Measurements from ENCODE around the gene NANOS3.
"Not testable (repeated sequence)": the region's sequence is repeated elsewhere in the genome, so short reads cannot be mapped to it uniquely, and the experiment has no call there.

The NANOS3 gene

GRCh38 chr19:13887018-13887436 lies 10.1 kb downstream of the NANOS3 start:
- no peak for DNase-seq

DNA sequence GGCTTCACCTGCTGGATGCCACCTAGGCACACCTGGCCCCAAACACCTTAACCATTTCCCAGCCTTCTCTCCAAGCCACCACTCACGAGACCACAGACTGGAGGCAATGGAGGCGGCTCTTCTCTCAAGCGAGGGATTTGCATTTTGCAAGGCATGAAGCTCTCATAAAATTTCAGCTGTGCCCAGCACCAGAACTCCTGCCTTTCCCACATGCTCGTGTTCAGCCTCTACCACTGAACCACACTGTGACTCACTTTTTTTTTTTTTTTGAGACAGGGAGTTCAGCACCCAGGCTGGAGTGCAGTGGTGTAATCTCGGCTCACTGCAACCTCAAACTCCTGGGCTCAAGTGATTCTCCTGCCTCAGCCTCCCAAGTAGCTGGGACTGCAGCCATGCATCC lies 10.6 kb downstream of the NANOS3 start:
- DNase-seq = no peak

DNA sequence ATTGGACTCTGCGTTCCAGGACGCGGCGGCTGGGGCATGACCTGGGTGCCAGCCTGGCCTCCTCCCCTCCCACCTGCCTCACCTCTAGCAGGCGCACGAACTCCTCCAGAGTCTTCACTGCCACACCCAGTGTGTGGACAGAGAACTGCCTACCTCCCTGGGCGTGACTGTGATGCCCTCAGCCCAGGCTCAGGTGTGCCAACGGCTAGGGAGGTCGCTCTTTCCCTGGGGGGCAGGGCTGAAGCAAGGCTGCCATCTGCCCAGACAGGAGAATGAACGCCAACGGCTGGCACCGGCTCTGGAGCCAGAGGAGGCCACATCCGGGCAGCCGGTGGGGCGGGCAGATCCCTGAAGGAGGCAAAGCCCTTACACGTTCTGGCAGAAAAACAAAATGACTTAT lies 11.3 kb downstream of the NANOS3 start:
- DNase-seq = no peak

DNA sequence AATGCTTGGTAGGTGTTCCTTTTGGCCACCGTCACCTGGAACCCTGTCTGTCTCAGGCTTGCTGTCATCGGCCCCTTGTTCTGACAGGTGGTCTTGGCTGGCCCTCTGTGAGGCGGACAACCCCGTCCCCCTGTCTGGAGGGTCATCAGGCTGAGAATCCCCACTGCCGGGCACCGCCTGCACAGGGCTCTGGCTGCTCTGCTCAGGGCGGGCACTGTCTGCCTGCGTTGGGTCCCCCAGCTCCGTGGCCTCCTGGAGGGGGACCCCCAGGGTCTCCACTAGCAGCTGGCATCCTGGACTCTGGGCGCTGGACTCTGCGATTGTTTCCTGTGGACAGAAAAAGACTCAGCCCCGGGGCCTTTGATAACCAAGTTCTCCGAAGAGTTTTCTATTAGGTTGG lies 13.2 kb downstream of the NANOS3 start:
- DNase-seq = no peak

DNA sequence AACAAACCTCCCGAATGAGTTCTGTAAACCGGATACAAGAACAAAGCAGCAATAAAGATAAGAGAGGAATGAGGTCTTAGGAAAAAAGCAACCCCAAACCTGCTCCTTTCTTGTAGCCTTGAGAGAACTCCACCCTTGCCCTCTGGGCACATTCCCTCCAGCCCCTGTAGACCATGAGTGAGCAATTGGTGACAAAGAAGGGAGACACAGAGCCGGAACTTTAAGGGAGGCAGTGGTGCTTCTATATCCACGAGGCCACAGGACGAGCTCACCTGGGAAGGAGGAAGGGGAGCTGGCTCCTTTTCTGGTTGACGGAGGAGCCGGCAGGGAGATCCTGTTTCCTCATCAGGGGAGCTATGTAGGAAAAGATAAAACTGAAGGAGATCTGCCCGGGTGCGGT lies 15.9 kb downstream of the NANOS3 start:
- no peak for DNase-seq

DNA sequence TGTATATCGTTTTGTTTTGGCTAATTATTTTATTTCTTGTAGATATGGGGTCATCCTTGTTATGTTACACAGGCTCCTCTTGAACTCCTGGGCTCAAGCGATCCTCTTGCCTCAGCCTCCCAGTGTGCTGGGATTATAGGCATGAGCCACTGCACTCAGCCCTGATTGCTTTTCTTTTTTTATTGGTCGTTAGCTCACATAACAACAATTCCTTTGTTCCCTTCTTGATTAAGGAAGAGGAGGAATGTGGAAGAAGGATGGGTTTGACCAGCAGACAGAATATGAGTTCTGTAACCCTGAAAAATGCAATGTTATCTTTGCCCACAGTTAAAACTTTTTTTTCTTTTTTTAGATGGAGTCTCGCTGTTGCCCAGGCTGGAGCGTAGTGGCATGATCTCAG lies 17.6 kb downstream of the NANOS3 start:
- DNase-seq = no peak

- no peak for DNase-seq
Observed at GRCh38 chr19:13896227-13896626, 19.3 kb downstream of the NANOS3 start.

DNA sequence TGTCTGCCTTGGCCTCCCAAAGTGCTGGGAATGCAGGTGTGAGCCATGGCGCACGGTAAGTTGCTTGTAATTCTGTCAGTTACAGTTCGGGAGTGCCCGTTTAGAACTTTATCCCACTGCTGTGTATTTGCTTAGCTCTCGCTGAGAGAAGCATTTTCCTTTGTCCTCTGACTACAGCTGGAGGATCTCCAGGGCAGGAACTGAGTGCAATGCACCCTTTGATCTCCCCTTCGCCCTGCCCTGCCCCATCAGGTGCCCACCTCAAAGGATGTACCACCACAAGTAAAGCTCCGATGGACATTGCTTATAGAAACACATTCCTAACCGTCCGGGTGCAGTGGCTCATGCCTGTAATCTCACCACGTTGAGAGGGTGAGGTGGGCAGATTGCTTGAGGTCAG lies 22.5 kb downstream of the NANOS3 start:
- DNase-seq = no peak

- DNase-seq = no peak
Observed at GRCh38 chr19:13899912-13900584, 23.1 kb downstream of the NANOS3 start.

DNA sequence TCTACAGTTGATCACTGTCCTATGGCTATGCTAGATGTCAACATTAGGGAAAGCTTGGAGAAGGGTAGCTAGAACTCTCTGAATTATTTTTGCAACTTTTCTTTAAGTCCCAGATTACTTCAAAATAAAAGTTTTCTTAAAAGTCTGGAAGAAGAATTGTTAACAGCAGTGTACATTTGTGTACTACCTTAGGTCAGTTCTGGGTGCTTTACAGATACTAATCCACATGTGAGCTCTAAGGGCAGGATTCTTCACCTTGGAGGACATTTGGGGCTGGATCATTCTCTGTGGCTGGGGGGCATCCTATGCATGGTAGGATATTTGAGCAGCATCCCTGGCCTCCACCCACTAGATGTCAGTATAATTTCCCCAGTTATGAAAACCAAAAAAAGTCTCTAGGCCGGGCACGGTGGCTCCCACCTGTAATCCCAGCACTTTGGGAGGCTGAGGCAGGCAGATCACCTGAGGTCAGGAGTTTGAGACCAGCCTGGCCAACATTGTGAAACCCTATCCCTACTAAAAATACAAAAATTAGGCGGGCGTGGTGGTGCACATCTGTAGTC lies 26.1 kb downstream of the NANOS3 start:
- DNase-seq = no peak

DNA sequence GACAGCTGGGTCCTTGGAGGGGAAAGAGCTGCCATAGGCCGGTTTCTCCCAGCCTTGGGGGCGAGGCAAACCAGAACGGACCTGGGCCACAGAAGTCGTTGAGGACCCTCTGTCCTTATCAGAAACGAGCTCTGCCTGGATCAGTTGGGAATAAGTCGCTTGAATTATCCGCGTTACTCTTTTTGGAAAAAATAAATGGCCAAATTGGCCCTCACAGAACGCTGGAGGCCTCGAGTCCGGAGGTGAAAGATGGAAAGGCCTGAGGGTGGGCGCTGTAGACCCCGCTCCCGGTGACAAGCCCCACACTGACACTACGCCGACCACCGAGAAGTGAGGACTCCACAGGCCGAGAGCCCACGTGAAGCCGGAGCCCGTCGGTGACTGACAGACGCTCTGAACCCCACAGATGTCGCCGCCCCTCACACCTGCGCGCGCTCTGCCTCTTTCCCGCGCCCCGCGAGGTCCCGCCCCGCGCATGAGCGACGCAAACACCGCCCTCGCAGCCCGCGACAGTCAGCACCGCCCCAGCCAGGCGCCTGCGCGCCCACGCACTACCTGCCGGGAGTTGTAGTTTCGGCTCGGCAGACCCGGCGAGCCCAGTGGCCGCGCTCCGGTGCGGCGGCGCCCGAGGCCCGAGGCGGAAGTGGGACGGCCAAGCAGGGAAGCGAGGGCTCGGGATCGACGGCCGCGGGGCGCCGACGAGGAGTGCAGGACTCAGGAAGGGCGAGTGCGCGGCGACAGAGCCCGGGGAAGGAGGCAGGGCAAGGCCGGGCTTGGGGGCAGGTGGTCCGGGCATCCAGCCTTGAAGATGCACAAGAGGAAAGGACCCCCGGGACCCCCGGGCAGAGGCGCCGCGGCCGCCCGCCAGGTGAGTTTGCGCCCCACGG lies 28.9 kb downstream of the NANOS3 start, which contains the start of the genes BRME1 and CC2D1A:
BRME1 (minus strand) TSS at position 484 of the 887 bp plus-strand sequence. CDS start 1,225 bp downstream, outside the sequence.
CC2D1A (plus strand) TSS at position 568 of the 887 bp plus-strand sequence; CDS start at position 809, 241 bp downstream.
- DNase-seq = peak; percentile 90

- peak; percentile 15 for DNase-seq
Observed at GRCh38 chr19:13906521-13906904, 29.6 kb downstream of the NANOS3 start.

DNA sequence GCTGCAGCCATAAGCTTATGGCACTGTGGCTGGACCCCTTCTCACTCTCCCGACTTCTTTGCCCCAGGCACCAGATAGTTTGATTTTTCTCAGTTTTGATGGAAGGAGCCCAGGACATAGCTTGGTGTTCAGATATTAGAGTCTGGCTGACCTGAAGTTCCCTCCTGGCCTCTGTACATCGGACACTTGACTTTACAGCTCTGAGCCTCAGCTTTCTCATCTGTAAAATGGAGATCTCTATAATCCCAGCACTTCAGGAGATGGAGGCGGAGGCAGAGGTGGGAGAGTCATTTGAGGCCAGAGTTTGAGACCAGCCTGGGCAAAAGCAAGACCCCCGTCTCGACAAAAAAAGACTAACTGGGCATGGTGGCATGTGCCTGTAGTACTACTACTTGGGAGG lies 30.0 kb downstream of the NANOS3 start:
- no peak for DNase-seq

- DNase-seq = no peak
Observed at GRCh38 chr19:13908674-13909073, 31.7 kb downstream of the NANOS3 start.

- DNase-seq = no peak
Observed at GRCh38 chr19:13909430-13909829, 32.5 kb downstream of the NANOS3 start.

DNA sequence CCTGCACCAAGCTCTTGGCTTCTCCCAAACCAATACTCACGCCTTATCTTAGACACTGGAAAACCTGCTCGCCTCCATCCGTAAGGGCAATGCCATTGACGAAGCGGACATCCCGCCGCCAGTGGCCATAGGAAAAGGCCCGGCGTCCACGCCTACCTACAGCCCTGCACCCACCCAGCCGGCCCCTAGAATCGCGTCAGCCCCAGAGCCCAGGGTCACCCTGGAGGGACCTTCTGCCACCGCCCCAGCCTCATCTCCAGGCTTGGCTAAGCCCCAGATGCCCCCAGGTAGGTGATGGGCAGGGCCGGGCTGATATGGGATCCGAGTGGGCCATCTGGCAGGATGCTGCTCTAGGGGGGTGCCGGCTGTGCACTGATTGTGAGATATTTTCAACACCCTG lies 36.4 kb downstream of the NANOS3 start:
- no peak for DNase-seq

- DNase-seq = no peak
Observed at GRCh38 chr19:13914777-13915176, 37.8 kb downstream of the NANOS3 start.

DNA sequence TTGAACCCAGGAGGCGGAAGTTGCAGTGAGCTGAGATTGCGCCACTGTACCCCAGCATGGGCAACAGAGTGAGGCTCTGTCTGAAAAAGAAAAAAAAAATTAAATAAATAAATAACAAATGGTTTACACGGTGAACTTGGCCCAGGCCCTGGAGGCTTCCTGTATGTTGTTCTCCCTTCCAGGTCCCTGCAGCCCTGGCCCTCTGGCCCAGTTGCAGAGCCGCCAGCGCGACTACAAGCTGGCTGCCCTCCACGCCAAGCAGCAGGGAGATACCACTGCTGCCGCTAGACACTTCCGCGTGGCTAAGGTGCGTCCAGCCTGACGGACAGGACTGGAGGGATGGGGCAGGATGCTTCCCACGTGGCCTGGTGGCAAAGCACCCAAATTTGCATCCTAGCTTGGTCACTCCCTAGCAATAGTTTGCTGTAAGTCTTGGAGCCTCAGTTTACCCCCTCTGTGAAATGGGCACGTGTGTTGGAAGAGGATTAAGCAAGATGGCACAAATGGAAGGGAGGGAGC lies 41.0 kb downstream of the NANOS3 start:
- no peak for DNase-seq

GRCh38 chr19:13918726-13919411 lies 41.9 kb downstream of the NANOS3 start:
- DNase-seq = no peak

- DNase-seq = no peak
Observed at GRCh38 chr19:13920524-13920923, 43.6 kb downstream of the NANOS3 start.

GRCh38 chr19:13920940-13921747 lies 44.2 kb downstream of the NANOS3 start:
- peak; percentile 9 for DNase-seq

GRCh38 chr19:13922118-13922517 lies 45.2 kb downstream of the NANOS3 start:
- not testable (repeated sequence) for DNase-seq

All from NCI-H345 (cell line).